ENCODE results near the gene VPS35L.
"Not testable (repeated sequence)": the region's sequence is repeated elsewhere in the genome, so short reads cannot be mapped to it uniquely, and the experiment has no call there.

VPS35L gene

GRCh38 chr16:19532601-19533000 is 22.9 kb upstream of the VPS35L start:
- DNase-seq, result no peak

GRCh38 chr16:19540241-19540970 is 15.1 kb upstream of the VPS35L start:
- no peak for DNase-seq

GRCh38 chr16:19542138-19542821 is 13.2 kb upstream of the VPS35L start:
- no peak for DNase-seq

GRCh38 chr16:19543278-19543996 is 12.1 kb upstream of the VPS35L start:
- DNase-seq, result not testable (repeated sequence)

GRCh38 chr16:19548144-19548543 is 7.4 kb upstream of the VPS35L start:
- no peak for DNase-seq

- DNase-seq, result no peak
Observed at GRCh38 chr16:19549673-19550072, 5.8 kb upstream of the VPS35L start.

GRCh38 chr16:19555938-19556771 is 652 bp downstream of the VPS35L start:
- DNase-seq, result peak; percentile 6

- peak; percentile 47 for DNase-seq
Observed at GRCh38 chr16:19559242-19559910, 3.9 kb downstream of the VPS35L start.

GRCh38 chr16:19560078-19560477 is 4.6 kb downstream of the VPS35L start:
- no peak for DNase-seq

GRCh38 chr16:19563377-19563776 is 7.9 kb downstream of the VPS35L start:
- DNase-seq, result no peak

GRCh38 chr16:19566362-19566761 is 10.9 kb downstream of the VPS35L start:
- no peak for DNase-seq

- DNase-seq, result no peak
Observed at GRCh38 chr16:19567560-19567959, 12.1 kb downstream of the VPS35L start.

- DNase-seq, result no peak
Observed at GRCh38 chr16:19573997-19574396, 18.5 kb downstream of the VPS35L start.

- DNase-seq, result no peak
Observed at GRCh38 chr16:19574615-19575014, 19.1 kb downstream of the VPS35L start.

GRCh38 chr16:19578378-19578971 is 23.0 kb downstream of the VPS35L start:
- DNase-seq, result no peak

GRCh38 chr16:19582050-19582831 is 26.7 kb downstream of the VPS35L start:
- DNase-seq, result no peak

GRCh38 chr16:19583665-19584300 is 28.3 kb downstream of the VPS35L start:
- DNase-seq, result peak; percentile 32

- no peak for DNase-seq
Observed at GRCh38 chr16:19588661-19589060, 33.2 kb downstream of the VPS35L start.

- no peak for DNase-seq
Observed at GRCh38 chr16:19589106-19589505, 33.6 kb downstream of the VPS35L start.

- DNase-seq, result no peak
Observed at GRCh38 chr16:19589771-19590302, 34.3 kb downstream of the VPS35L start.

Measured in CD4-positive, alpha-beta T cell treated with Interleukin-6 for 4 hours (primary cell).